Dermis blood vessel endothelial cell (primary cell): Measurements from ENCODE around the gene SLC25A5. TPM values are rescaled to one million over a fixed set of nuclear protein-coding genes. Genes with fewer than 3 reads are reported as not detected.

Source experiments
- DNase-seq: peaks from one replicate; pipeline ENCODE4 v3.0.0; 2010
- total RNA-seq: library from RNA; depleted of rRNA; stranded (reverse); fragments of >200 nt; gene quantifications from 2 replicates; pipeline ENCODE4 v1.2.3, GENCODE V29; 2014

SLC25A5 gene
- total RNA-seq, 1 donor from 2014 or later, result 221 TPM

- no peak for DNase-seq
These were observed 39.0 kb downstream of the SLC25A5 start for GRCh38 chrX:119507206-119507605.

- peak; percentile 78 for DNase-seq
These were observed 44.0 kb downstream of the SLC25A5 start for GRCh38 chrX:119512146-119512800.

- peak; percentile 77 for DNase-seq
These were observed 48.0 kb downstream of the SLC25A5 start for GRCh38 chrX:119516157-119516702.

GRCh38 chrX:119518371-119518770, 50.1 kb downstream of the SLC25A5 start:
- no peak for DNase-seq

Other genes starting within 250 kb of the SLC25A5 start
- gene PGRMC1, start 232.2 kb upstream of the SLC25A5 start, total RNA-seq, result 105 and 139 TPM in 2 replicates
- 22.2 and 22.8 TPM in 2 replicates for gene SLC25A43, start 69.1 kb upstream of the SLC25A5 start, total RNA-seq
- 45.3 and 53.8 TPM in 2 replicates for gene STEEP1, start 97.0 kb downstream of the SLC25A5 start, total RNA-seq
- 22.6 and 33.6 TPM in 2 replicates for gene UBE2A, start 106.1 kb downstream of the SLC25A5 start, total RNA-seq
- gene NKRF, start 138.0 kb downstream of the SLC25A5 start, total RNA-seq, result 4.1 and 9.9 TPM in 2 replicates
- gene SEPTIN6, start 224.7 kb downstream of the SLC25A5 start, total RNA-seq, result 22.8 and 40.9 TPM in 2 replicates